Cardiac muscle cell (in vitro differentiated cells and primary cell): ENCODE measurements around the gene CGNL1. TPM values are rescaled to one million over a fixed set of nuclear protein-coding genes. Genes with fewer than 3 reads are reported as not detected.
A peak's percentile ranks its signal among the peaks of the same experiment; 100 is the strongest.

ENCODE experiments used
- DNase-seq, 2 donors: peaks; one replicate each; pipeline versions ENCODE4 v3.0.0 to v3.0.0-alpha.2; 2010 to 2017; ENCODE audit warnings: low read depth in 1 of 2, low spot score in 1 of 2
- H3K27ac ChIP-seq: fragments of 200-600 bp; sonication (generic); 2 replicates; pipeline ENCODE4 v1.5.1; 2016
- H3K27me3 ChIP-seq: fragments of 200-600 bp; sonication (generic); 2 replicates; pipeline ENCODE4 v1.6.0; 2016; ENCODE audit warnings: control low read depth
- H3K36me3 ChIP-seq: fragments of 200-600 bp; sonication (generic); 2 replicates; pipeline ENCODE4 v1.5.1; 2016; ENCODE audit warnings: control low read depth
- H3K4me1 ChIP-seq: fragments of 200-600 bp; sonication (generic); 2 replicates; pipeline ENCODE4 v1.8.1; 2017; ENCODE audit warnings: low read depth, mild to moderate bottlenecking, mixed run types
- H3K4me3 ChIP-seq: fragments of 200-600 bp; sonication (generic); 2 replicates; pipeline ENCODE4 v1.5.1; 2016; ENCODE audit warnings: mild to moderate bottlenecking
- H3K9me3 ChIP-seq: fragments of 200-600 bp; sonication (generic); 2 replicates; pipeline ENCODE4 v1.5.1; 2017; ENCODE audit warnings: low read depth, mild to moderate bottlenecking, control low read depth
- CTCF ChIP-seq: IDR thresholded peaks from 2 replicates; pipeline ENCODE4 v1.5.1; 2012; ENCODE audit warnings: low read depth, mild to moderate bottlenecking, low read length
- polyA plus RNA-seq: library from polyadenylated mRNA; unstranded; fragments of >200 nt; fragmentation: Nextera tagmentation; extraction: Ambion mirVana; gene quantifications from 2 replicates; pipeline ENCODE4 v1.2.1, GENCODE V29; 2016
- total RNA-seq: library from RNA; depleted of rRNA; stranded (reverse); fragments of >200 nt; gene quantifications from 2 replicates; pipeline ENCODE4 v1.2.3, GENCODE V29; 2016

CGNL1 gene
- total and polyA plus RNA-seq, 2 experiments from 2014 or later, result 62.9 to 134 TPM

- peak in 1 of 2 donors; percentile 31 for DNase-seq
- Histone ChIP-seq H3K27ac (no peak overlapping the region), H3K4me3 (no peak overlapping the region), H3K36me3 (peaks cover 4% of the 10 kb centered on the region), H3K27me3 (no peaks in the 10 kb centered on the region), H3K9me3 (no peaks in the 10 kb centered on the region), H3K4me1 (peaks cover 45% of the 10 kb centered on the region)
- no peak for TF ChIP-seq CTCF
Observed at GRCh38 chr15:57401546-57401945, 25.2 kb downstream of the CGNL1 start.

GRCh38 chr15:57403017-57403416 is 26.7 kb downstream of the CGNL1 start:
- no peaks in the 10 kb centered on the region for H3K27me3 ChIP-seq
- no peaks in the 10 kb centered on the region for H3K9me3 ChIP-seq
- no peaks in the 10 kb centered on the region for H3K36me3 ChIP-seq
- peaks cover 56% of the 10 kb centered on the region for H3K4me1 ChIP-seq
- no peak for DNase-seq
- H3K27ac ChIP-seq, result peak overlapping the region; percentile 73
- no peak for TF ChIP-seq CTCF
- no peak overlapping the region for H3K4me3 ChIP-seq

- no peaks in the 10 kb centered on the region for H3K36me3 ChIP-seq
- no peaks in the 10 kb centered on the region for H3K9me3 ChIP-seq
- no peak for DNase-seq
- peak overlapping the region; percentile 73 for H3K27ac ChIP-seq
- peaks cover 61% of the 10 kb centered on the region for H3K4me1 ChIP-seq
- H3K4me3 ChIP-seq, result no peak overlapping the region
- no peak for TF ChIP-seq CTCF
- no peaks in the 10 kb centered on the region for H3K27me3 ChIP-seq
Observed at GRCh38 chr15:57403566-57404325, 27.4 kb downstream of the CGNL1 start.

- Histone ChIP-seq H3K4me1 (peaks cover 64% of the 10 kb centered on the region), H3K27me3 (no peaks in the 10 kb centered on the region), H3K36me3 (no peaks in the 10 kb centered on the region), H3K4me3 (no peak overlapping the region), H3K9me3 (no peaks in the 10 kb centered on the region), H3K27ac (peak overlapping the region; percentile 31)
- no peak for DNase-seq
- TF ChIP-seq CTCF, result no peak
Observed at GRCh38 chr15:57405133-57405532, 28.8 kb downstream of the CGNL1 start.

- no peak overlapping the region for H3K27ac ChIP-seq
- no peaks in the 10 kb centered on the region for H3K27me3 ChIP-seq
- peaks cover 73% of the 10 kb centered on the region for H3K4me1 ChIP-seq
- no peaks in the 10 kb centered on the region for H3K36me3 ChIP-seq
- H3K4me3 ChIP-seq, result no peak overlapping the region
- DNase-seq, result no peak
- H3K9me3 ChIP-seq, result no peaks in the 10 kb centered on the region
- TF ChIP-seq CTCF, result no peak
Observed at GRCh38 chr15:57406062-57406772, 29.9 kb downstream of the CGNL1 start.
